Stimulated activated naive B cell treated with anti-CD40 and anti-IgM and Interleukin-4, amounts not matched to agents 10 μg/mL and 1 μg/mL and 100 μg/mL, for 72 hours (primary cell): ENCODE measurements around the gene STRC.
"Not testable (repeated sequence)": the region's sequence is repeated elsewhere in the genome, so short reads cannot be mapped to it uniquely, and the experiment has no call there.

ENCODE experiments used
- ATAC-seq, 2 donors: fragments of 150-1000 bp; cut with Tn5 transposase; replicated peaks; 2 replicates each; pipeline ENCODE4 v1.10.0; 2021; ENCODE audit warnings: moderate library complexity in 1 of 2
- DNase-seq: peaks from one replicate; pipeline ENCODE4 v3.0.0; 2021
- H3K27ac Mint-ChIP-seq: one replicate; pipeline ENCODE4 v1.8.0; 2022; ENCODE audit warnings: mild to moderate bottlenecking, mixed read lengths
- H3K27me3 Mint-ChIP-seq, 2 donors: one replicate each; pipeline ENCODE4 v1.8.0; 2022; ENCODE audit warnings: mixed read lengths in 2 of 2
- H3K36me3 Mint-ChIP-seq, 2 donors: one replicate each; pipeline ENCODE4 v1.8.0; 2022; ENCODE audit warnings: mixed read lengths in 2 of 2, mild to moderate bottlenecking in 1 of 2
- H3K4me1 Mint-ChIP-seq, 2 donors: one replicate each; pipeline ENCODE4 v1.8.0; 2022; ENCODE audit warnings: mixed read lengths in 2 of 2, mild to moderate bottlenecking in 1 of 2
- H3K4me3 Mint-ChIP-seq, 2 donors: one replicate each; pipeline ENCODE4 v1.8.0; 2022; ENCODE audit warnings: mild to moderate bottlenecking in 2 of 2, mixed read lengths in 2 of 2, moderate library complexity in 1 of 2
- H3K9me3 Mint-ChIP-seq, 2 donors: one replicate each; pipeline ENCODE4 v1.8.0; 2022; ENCODE audit warnings: mixed read lengths in 2 of 2, mild to moderate bottlenecking in 1 of 2

The STRC gene

DNA sequence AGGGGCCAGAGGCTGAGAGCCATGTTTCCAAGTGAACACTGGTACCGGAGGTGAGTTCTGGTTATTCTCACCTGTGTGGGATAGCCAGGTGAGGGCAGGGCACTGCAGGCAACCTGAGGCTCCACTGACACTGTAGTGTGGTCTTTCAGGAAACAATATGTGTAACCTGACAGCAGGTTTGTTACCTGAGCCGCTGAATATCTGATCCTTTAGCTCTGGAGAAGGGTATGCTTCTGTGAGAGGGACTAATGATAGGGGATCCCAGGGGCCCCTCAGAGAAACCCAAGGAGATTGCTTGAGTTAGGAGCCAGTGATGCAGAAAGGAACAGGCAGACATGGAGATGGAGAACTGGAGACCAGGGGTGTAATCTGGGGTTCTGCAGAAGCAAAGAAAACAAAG lies at the start of gene STRC:
Gene STRC, minus strand, starts transcription at position 101 of the 400 bp plus-strand sequence. Its CDS starts 78 bp downstream, at position 23.
- H3K4me1 Mint-ChIP-seq: not testable (repeated sequence)

DNA sequence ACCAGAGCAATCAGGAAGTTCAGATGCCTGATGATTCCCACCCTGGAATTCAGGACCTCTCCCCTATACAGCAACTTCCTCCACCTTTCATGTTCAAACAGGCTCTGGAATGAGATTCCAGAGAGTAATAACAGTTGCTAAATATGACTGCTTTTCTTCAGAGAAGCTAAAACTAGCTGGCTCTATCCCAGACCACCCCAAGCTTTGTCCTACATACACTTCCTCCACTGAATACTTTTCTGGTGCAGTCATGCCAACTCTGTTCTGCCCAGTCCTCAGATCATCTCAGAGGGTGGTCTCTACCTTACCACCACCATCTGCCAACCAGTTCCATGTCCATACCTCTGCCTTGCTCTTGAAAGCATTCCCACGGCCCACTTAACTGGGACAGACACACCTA lies 47.6 kb upstream of the STRC start:
- not testable (repeated sequence) for H3K36me3 Mint-ChIP-seq, DNase-seq, H3K27ac Mint-ChIP-seq, H3K9me3 Mint-ChIP-seq, H3K4me3 Mint-ChIP-seq, H3K4me1 Mint-ChIP-seq, ATAC-seq, H3K27me3 Mint-ChIP-seq

More for the DNA sequence above, at the start of gene STRC:
- H3K4me3 Mint-ChIP-seq, H3K36me3 Mint-ChIP-seq, ATAC-seq, H3K27ac Mint-ChIP-seq, DNase-seq, H3K9me3 Mint-ChIP-seq: not testable (repeated sequence)
- peaks cover 10 to 14% of the 10 kb centered on the region in 2 donors for H3K27me3 Mint-ChIP-seq

DNA sequence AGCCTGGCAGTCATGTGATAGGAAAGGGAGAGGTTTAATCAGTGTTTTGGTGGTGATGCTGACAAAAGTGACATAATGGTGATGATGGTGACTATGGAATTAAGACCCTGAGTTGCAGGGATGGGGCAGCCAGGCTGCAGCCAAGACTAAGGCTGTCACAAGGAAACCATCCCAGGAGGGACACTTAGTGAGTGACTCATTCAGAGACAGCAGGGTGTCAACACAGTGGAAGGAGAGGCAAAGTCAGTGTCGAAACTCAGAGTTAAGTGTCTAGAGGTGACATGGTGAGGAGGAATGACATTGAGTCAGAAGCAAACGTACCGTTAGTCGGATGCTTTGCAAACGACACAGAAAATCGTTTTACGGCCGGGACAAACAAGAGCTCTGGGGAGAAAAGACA lies 44.7 kb upstream of the STRC start:
- H3K36me3 Mint-ChIP-seq, H3K4me3 Mint-ChIP-seq, DNase-seq, H3K27me3 Mint-ChIP-seq, ATAC-seq, H3K27ac Mint-ChIP-seq, H3K4me1 Mint-ChIP-seq, H3K9me3 Mint-ChIP-seq: not testable (repeated sequence)

DNA sequence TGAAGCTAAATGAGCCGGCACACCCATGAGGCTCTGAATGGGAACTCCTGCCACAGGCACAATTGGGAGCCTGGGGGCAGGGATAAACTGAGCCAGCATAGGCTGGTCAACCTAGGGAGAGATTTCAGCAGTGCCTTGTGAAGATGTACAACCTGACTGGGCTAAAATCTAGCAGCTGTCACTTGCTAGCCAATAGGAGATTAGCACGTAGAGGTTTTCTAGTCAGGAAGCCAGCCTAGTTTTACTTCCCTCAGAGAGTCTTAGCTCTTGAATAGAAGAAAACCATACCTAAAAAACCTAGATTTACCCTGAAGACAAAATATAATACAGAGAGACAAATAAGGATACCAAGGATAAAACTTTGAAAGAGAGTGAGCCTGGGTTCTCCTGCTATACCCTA lies 43.7 kb upstream of the STRC start:
- peak; percentile 46 to 58 for ATAC-seq
- H3K27ac Mint-ChIP-seq, H3K36me3 Mint-ChIP-seq, DNase-seq, H3K27me3 Mint-ChIP-seq, H3K4me1 Mint-ChIP-seq, H3K9me3 Mint-ChIP-seq, H3K4me3 Mint-ChIP-seq: not testable (repeated sequence)

DNA sequence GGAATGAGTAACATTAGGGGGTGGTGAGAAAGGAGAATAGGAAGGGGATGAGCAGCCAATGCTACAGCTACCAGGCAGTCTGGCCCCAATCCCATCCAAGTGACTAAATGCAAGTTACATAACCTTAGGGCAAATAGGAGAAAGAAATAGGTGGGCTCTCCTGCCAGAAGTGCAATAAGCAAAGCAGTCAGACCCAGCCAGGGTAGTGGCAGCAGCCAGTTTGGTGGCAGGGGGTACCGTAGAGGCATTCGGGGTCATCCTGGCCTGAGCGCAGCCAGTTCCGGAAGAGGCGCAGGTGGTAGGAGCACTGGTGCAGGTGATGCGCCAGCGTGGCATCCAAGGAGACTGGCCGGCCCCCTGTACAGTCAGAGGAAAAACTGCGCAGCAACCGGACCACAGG lies 41.1 kb upstream of the STRC start:
- not testable (repeated sequence) for H3K27me3 Mint-ChIP-seq, H3K9me3 Mint-ChIP-seq, H3K36me3 Mint-ChIP-seq, H3K27ac Mint-ChIP-seq, DNase-seq, H3K4me3 Mint-ChIP-seq, H3K4me1 Mint-ChIP-seq, ATAC-seq

DNA sequence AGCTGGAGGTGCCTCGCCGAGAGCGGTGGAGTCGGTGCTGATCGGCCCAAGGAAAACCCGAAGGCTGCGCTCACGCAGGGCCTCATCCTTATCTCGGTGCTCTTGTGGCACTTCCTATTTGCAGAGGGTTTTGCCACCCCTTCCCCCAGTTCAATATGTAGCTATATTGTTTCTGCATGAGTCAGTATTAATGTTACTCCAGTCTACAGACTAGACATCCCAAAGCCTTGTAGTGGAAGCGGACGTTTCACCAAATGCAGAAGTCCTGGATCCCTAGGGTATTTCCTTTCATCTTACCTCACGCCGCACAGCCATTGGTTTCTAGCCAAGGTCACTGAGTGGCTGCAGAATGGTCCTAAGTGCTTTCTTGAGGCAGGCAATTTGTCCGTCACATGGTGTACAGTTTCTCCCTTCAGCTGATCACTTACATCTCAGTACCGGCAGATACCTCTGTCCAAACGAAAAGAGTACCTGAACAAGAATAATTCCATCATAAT lies 30.9 kb upstream of the STRC start:
- not testable (repeated sequence) for H3K27ac Mint-ChIP-seq, H3K27me3 Mint-ChIP-seq, DNase-seq, H3K9me3 Mint-ChIP-seq, H3K4me3 Mint-ChIP-seq
- H3K36me3 Mint-ChIP-seq: peaks cover 31 to 39% of the 10 kb centered on the region in 2 donors
- peak in 1 of 2 donors; percentile 57 for ATAC-seq
- H3K4me1 Mint-ChIP-seq: peaks cover 4 to 12% of the 10 kb centered on the region in 2 donors

DNA sequence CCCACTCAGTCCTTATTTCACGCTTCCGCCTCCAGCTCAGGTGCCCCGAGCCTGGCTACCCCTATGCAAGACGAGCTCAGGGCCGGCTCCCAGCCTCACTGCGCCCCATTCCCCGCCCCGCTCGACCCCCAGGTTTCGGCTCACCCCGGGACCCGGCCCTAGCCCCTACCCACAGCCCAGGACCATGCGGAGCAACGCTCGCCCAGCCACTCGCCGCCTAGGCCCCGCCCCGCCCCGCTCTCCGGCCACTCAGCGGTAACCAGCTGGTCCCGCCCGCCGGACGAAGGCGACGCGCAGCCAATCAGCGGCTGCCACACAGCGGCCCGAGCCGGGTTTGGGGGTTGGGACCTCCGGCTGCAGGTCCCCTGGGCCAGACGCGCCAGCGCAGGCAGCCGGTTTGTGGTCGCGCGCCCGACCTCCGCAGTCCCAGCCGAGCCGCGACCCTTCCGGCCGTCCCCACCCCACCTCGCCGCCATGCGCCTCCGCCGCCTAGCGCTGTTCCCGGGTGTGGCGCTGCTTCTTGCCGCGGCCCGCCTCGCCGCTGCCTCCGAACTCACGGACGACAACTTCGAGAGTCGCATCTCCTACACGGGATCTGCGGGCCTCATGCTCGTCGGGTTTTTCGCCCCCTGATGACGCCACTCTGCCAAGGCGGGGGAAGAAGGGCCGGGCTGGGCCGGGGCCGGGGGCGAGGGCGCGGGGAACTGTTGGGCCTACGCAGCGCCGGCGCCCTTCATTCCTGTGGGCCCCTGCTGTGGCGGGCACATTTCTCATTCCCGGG lies 30.2 kb upstream of the STRC start, which contains the start of gene CATSPER2:
Gene CATSPER2, minus strand, starts transcription at position 196 of the 781 bp plus-strand sequence. CDS start 783 bp downstream, outside the sequence.
- Mint-ChIP-seq H3K27ac (no peak within 1 kb of the TSS), H3K27me3 (no peaks in the 10 kb centered on the region), H3K4me1 (peaks cover 4 to 12% of the 10 kb centered on the region in 2 donors), H3K4me3 (no peak within 1 kb of the TSS), H3K36me3 (peaks cover 30 to 39% of the 10 kb centered on the region in 2 donors), H3K9me3 (no peaks in the 10 kb centered on the region)
- DNase-seq (no peak), ATAC-seq (no peak)

DNA sequence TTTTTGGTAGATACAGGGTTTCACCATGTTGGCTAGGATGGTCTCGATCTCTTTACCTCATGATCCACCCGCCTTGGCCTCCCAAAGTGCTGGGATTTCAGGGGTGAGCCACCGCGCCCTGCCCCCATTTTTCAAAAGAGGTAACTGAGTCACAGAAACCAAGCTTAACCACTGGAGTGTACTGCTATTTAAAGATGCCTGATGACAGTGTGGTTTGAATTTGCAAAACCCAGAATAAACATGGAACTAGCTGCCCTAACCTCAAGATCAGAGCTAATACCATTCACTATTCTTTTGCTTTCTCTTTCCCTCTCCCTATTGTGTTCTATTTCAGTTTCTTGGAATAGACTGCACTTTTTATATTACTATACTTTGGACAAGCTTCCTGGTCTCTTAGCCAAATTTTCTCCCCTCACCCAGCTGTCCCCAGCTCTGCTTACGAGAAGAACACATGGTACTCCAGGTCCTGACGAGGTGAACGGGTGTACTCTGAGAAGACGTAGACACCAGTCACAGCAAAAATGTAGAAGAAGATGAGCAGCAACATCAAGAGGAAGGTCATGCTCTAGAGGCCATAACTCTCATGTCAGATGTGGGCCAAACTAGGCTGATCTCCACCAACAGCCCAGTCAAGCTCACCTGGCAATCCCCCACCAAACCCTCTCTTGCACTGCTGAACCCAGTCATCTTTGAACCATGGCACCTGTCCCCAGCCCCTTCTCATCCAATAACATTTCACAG lies 20.0 kb upstream of the STRC start:
- H3K4me3 Mint-ChIP-seq, H3K27me3 Mint-ChIP-seq, DNase-seq, H3K9me3 Mint-ChIP-seq, H3K4me1 Mint-ChIP-seq, ATAC-seq, H3K27ac Mint-ChIP-seq: not testable (repeated sequence)
- peaks cover 7 to 14% of the 10 kb centered on the region in 2 donors for H3K36me3 Mint-ChIP-seq

DNA sequence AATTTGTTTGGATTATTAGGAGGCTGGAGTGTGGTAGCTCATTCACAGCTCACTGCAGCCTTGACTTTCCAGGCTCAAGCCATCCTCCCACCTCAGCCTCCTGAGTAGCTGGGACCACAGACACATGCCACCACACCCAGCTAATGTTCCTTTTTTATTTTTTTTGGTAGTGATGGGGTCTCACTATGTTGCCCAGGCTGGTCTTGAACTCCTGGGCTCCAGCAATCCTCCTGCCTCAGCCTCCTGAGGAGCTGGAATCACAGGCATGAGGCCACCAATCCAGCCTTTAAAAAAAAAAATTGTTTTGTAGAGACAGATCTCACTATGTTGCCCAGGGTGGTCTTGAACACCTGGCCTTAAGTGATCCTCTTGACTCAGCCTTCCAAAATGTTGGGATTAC lies 8.3 kb upstream of the STRC start:
- H3K27ac Mint-ChIP-seq, H3K9me3 Mint-ChIP-seq, H3K4me3 Mint-ChIP-seq, H3K27me3 Mint-ChIP-seq, ATAC-seq, H3K36me3 Mint-ChIP-seq, DNase-seq, H3K4me1 Mint-ChIP-seq: not testable (repeated sequence)

DNA sequence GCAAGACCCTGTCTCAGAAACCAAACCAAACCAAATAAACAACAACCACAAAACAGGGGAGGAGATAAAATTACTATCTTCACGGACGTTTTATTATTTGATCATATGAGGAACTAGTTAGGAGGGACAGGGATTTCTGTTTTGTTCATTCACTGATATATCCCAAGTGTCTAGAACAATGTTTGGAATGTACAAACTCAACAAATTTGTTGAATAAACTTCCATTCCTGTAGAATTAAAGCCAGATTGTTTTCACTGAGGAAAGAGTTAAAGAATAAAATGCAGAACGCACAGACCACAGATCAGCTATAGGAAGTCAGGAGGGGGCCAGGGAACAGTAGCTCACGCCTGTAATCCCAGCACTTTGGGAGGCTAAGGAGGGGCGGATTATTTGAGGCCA lies 6.5 kb upstream of the STRC start:
- Mint-ChIP-seq H3K9me3 (no peaks in the 10 kb centered on the region), H3K36me3 (peaks cover 0 to 3% of the 10 kb centered on the region in 2 donors), H3K4me1 (no peaks in the 10 kb centered on the region), H3K27me3 (peaks cover 7 to 10% of the 10 kb centered on the region in 2 donors), H3K27ac (no peak overlapping the region), H3K4me3 (no peak overlapping the region)
- ATAC-seq: no peak
- DNase-seq: no peak

DNA sequence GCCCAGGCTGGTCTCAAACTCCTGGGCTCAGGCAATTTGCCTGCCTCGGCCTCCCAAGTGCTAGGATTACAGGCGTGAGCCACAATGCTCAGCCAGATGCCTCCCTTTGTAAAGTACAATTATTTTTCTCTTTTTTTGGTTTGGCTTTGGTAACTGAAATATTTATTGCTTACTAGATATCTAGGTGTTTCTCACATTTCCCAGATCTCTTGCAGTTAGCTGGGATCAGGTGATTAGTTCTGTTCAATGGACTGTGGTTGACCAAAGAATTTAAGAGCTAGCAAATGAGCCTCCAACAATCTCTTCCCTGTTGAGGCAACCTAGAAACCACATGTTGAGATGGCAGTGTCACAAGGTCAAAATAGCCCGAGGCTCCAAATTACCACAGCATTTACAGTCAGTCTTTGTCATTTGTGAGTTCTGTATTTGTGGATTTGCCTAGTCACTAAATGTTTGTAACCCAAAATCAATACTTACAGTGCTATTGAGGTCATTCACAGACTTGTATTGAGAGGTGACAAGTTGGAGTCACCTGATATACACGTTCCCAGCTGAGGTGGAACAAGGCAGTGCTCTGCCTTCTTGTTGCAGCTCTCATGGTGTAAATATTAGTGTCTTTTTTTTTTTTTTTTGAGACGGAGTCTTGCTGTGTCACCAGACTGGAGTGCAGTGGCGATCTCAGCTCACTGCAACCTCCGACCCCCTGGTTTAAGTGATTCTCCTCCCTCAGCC lies 3.6 kb upstream of the STRC start:
- H3K9me3 Mint-ChIP-seq, H3K4me3 Mint-ChIP-seq, ATAC-seq, DNase-seq, H3K4me1 Mint-ChIP-seq, H3K27ac Mint-ChIP-seq, H3K36me3 Mint-ChIP-seq: not testable (repeated sequence)
- peaks cover 14 to 20% of the 10 kb centered on the region in 2 donors for H3K27me3 Mint-ChIP-seq

DNA sequence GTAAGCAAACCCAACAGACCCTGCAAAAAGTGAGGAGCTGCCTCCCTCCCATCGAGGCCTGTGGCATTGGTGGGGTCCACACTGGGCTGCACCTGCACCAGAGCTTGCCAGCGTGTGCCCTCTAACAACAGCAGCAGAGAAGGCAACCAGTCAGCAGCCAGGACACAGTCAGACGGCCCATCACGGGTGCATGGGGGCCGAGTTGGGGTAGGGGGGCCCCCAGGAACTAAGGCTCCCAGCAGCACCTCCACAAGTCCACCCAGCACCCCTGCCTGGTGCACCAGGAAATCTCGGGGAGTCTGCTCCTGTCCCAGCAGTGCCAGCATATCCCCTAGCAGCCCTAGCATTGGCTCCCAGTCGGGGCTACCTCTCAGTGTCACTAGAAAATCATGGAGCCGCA lies 850 bp downstream of the STRC start:
- H3K27ac Mint-ChIP-seq, H3K9me3 Mint-ChIP-seq, H3K4me3 Mint-ChIP-seq, ATAC-seq, H3K4me1 Mint-ChIP-seq, H3K36me3 Mint-ChIP-seq, DNase-seq: not testable (repeated sequence)
- peaks cover 10 to 14% of the 10 kb centered on the region in 2 donors for H3K27me3 Mint-ChIP-seq

DNA sequence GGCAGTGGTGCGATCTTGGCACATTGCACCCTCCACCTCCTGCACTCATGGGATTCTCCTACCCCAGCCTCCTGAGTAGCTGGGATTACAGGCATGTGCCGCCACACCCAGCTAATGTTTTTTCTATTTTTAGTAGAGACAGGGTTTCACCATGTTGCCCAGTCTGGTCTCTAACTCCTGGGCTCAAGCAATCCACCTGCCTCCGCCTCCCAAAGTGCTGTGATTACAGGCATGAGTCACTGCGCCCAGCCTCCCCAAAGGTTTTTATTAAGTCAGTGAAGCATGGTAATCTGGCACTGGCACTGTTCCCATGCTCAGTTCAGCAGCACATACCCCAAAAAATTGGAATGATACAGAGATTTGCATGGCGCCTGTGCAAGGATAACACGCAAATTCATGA lies 16.4 kb downstream of the STRC start:
- peaks cover 32 to 44% of the 10 kb centered on the region in 2 donors for H3K27me3 Mint-ChIP-seq
- H3K4me1 Mint-ChIP-seq, H3K36me3 Mint-ChIP-seq, ATAC-seq, H3K9me3 Mint-ChIP-seq, H3K27ac Mint-ChIP-seq, DNase-seq, H3K4me3 Mint-ChIP-seq: not testable (repeated sequence)

DNA sequence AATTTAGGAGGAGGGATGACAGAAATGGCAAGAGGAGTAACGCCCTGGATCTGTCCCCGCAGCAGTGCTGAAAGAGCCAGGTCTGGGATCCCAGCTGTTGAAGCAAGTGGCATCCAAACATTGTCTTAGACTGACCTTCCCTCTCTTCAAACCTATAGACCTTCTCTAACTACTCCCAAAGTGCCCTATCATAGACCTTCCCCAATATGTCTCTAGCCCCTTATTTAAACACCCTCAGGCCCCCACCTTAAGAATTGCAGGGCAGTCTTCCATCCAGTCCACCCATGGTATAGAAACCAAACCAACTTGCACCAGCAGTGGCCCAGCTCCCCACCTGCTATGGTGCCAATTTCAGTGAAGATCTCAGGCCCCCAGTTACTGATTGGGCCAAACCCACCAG lies 18.4 kb downstream of the STRC start:
- not testable (repeated sequence) for H3K4me3 Mint-ChIP-seq, H3K27ac Mint-ChIP-seq, H3K9me3 Mint-ChIP-seq, DNase-seq, H3K4me1 Mint-ChIP-seq, H3K36me3 Mint-ChIP-seq, ATAC-seq
- peaks cover 39 to 52% of the 10 kb centered on the region in 2 donors for H3K27me3 Mint-ChIP-seq
